Lung (tissue), 12 donors: ENCODE data around the gene TMEM8B. TPM values are rescaled to one million over a fixed set of nuclear protein-coding genes. Genes with fewer than 3 reads are reported as not detected.

ENCODE experiments used
- ATAC-seq: fragments of 200-7000 bp; cut with Tn5 transposase; one replicate; pipeline ENCODE4 v1.9.1; 2020; ENCODE audit warnings: moderate number of reproducible peaks; ENCODE audit not compliant: insufficient read depth, low FRiP score
- DNase-seq, 3 donors: peaks; one replicate each; pipeline ENCODE4 v3.0.0-alpha.2; 2013 to 2017
- H3K27ac ChIP-seq, 2 donors: one replicate each; pipeline ENCODE4 v1.5.1; 2013; ENCODE audit warnings: mild to moderate bottlenecking in 2 of 2, moderate library complexity in 2 of 2, control low read depth in 1 of 2, inconsistent platforms in 1 of 2, low read depth in 1 of 2, low read length in 1 of 2
- H3K27me3 ChIP-seq, 3 donors: one replicate each; pipeline ENCODE4 v1.5.1; 2013; ENCODE audit warnings: low read length in 2 of 3; ENCODE audit not compliant: control insufficient read depth in 3 of 3, insufficient read depth in 3 of 3
- H3K36me3 ChIP-seq, 4 donors: one replicate each; pipeline ENCODE4 v1.5.1; 2013; ENCODE audit warnings: low read length in 4 of 4, mild to moderate bottlenecking in 1 of 4, moderate library complexity in 1 of 4; ENCODE audit not compliant: control insufficient read depth in 4 of 4, insufficient read depth in 4 of 4
- H3K4me1 ChIP-seq, 5 donors: one replicate each; pipeline ENCODE4 v1.5.1; 2013; ENCODE audit warnings: low read length in 5 of 5, mild to moderate bottlenecking in 2 of 5, moderate library complexity in 1 of 5; ENCODE audit not compliant: control insufficient read depth in 5 of 5, insufficient read depth in 5 of 5
- H3K4me3 ChIP-seq: one replicate; pipeline ENCODE4 v1.5.1; 2013; ENCODE audit warnings: mild to moderate bottlenecking, control low read depth, moderate library complexity
- H3K9ac ChIP-seq, 2 donors: one replicate each; pipeline ENCODE4 v1.5.1; 2013; ENCODE audit warnings: low read length in 2 of 2, control low read depth in 1 of 2; ENCODE audit not compliant: insufficient read depth in 1 of 2
- H3K9me3 ChIP-seq, 4 donors: one replicate each; pipeline ENCODE4 v1.5.1; 2013; ENCODE audit warnings: low read length in 3 of 4, mild to moderate bottlenecking in 1 of 4, moderate library complexity in 1 of 4; ENCODE audit not compliant: control insufficient read depth in 4 of 4, insufficient read depth in 3 of 4
- WGBS, 2 donors: extraction: QIAGEN DNeasy Blood & Tissue Kit; methylation state at CpG; one replicate each; pipeline ENCODE4 v1.1.7; 2013; 5-methylcytosine and 5-hydroxymethylcytosine counted together
- polyA plus RNA-seq, 2 donors: library from polyadenylated mRNA; stranded (reverse); fragments of 200-250 nt; gene quantifications; one replicate each; pipeline ENCODE4 v1.2.1, GENCODE V29; 2013
- total RNA-seq, 2 donors: library from RNA; depleted of rRNA in 1 of 2; stranded (reverse); fragments of >200 nt in 1 of 2; gene quantifications; one replicate each; pipeline ENCODE4 v1.2.1, GENCODE V29; 2014 to 2021
- TF ChIP-seq, protein P1 (sequence below): IDR thresholded peaks from 2 replicates; pipeline ENCODE4 v1.5.1; 2012; ENCODE audit warnings: mild to moderate bottlenecking; ENCODE audit errors: control extremely low read depth, extremely low read depth
- donor health status: control.
- donor health status: control.
- donor health status: Bipolar disorder and iron deficiency.
- donor health status: healthy.
- donor health status: DM: yes; HTN: yes; CAD: no.

The TMEM8B gene
- total and polyA plus RNA-seq, 4 donors: 6.3 to 13.1 (median 9.1) TPM

DNA sequence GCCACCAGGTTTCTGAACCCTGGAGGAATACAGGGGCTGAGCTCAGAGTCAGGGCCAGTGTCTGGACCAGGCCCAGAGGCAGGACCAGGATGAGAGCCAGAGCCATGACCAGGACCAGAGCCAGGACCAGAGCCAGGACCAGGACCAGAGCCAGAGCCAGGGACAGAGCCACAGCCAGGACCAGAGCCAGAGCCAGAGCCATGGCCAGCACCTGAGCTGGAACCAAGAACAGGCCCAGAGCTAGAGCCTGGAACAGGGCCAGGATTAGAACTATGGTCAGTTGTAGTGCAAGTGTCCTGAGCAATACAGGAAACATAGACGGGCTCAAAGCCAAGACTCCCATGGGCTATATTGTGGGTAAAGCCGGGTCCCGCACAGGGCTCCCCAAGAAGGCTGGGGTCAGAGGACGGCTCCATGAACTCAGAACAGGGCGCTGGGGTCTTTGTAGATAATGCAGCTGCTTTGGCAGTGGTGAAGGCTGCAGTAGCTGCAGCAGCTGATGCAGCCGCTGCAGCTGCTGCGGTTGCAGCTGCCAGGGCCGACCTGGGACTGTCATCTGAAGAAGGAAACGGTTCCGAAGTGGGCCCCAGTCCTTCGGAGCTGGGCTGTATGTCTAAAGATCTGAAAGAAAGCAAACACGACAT lies 17.5 kb upstream of the TMEM8B start:
- no peak overlapping the region for H3K9ac ChIP-seq
- H3K27ac ChIP-seq: peak overlapping the region; percentile 1 to 65
- peak in 1 of 3 donors; percentile 33 for DNase-seq
- H3K9me3 ChIP-seq: no peaks in the 10 kb centered on the region
- H3K27me3 ChIP-seq: no peaks in the 10 kb centered on the region
- peaks cover 0 to 25% (median 10%) of the 10 kb centered on the region in 4 donors for H3K36me3 ChIP-seq
- 11 to 12% methylated on average over 12 of the region's 12 CpGs for WGBS, 2 donors
- TF ChIP-seq, protein P1, sequence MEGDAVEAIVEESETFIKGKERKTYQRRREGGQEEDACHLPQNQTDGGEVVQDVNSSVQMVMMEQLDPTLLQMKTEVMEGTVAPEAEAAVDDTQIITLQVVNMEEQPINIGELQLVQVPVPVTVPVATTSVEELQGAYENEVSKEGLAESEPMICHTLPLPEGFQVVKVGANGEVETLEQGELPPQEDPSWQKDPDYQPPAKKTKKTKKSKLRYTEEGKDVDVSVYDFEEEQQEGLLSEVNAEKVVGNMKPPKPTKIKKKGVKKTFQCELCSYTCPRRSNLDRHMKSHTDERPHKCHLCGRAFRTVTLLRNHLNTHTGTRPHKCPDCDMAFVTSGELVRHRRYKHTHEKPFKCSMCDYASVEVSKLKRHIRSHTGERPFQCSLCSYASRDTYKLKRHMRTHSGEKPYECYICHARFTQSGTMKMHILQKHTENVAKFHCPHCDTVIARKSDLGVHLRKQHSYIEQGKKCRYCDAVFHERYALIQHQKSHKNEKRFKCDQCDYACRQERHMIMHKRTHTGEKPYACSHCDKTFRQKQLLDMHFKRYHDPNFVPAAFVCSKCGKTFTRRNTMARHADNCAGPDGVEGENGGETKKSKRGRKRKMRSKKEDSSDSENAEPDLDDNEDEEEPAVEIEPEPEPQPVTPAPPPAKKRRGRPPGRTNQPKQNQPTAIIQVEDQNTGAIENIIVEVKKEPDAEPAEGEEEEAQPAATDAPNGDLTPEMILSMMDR: no peak
- H3K4me3 ChIP-seq: peak overlapping the region; percentile 54
- no peak for ATAC-seq
- peaks cover 0 to 21% (median 9%) of the 10 kb centered on the region in 5 donors for H3K4me1 ChIP-seq

DNA sequence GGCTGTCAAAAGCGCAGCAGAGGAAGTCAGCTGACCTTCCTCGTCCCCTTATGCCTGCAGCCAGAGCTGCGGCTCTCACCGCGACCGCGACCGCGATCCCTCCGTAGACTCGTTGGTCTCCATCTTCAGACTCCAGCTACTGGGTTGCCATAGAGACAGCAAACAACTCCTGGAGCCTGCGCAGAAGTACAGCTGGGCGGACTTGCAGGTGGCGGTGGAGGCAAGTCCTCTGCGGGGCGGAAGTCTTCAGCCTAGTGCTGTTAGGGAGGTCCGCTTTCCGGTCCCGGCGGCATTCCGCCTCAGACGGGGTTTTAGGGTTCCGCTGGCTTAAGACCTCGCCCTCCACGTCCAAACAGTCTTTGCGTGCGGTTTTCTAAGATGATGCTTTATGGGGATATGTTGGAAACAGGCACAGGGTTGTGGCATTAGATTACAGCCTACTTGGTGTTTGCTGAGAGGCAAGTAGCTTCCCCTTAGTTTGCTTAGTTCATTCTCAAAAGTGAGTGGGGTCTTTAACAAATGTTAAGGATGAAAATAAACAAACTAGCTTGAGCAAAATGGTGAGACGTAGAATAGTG lies 16.9 kb upstream of the TMEM8B start, which contains the start of gene SPAG8:
SPAG8 (minus strand) TSS at position 238 of the 578 bp plus-strand sequence; CDS start at position 123, 115 bp downstream.
- 1% methylated on average over 28 of the region's 28 CpGs for WGBS, 2 donors
- no peaks in the 10 kb centered on the region for H3K27me3 ChIP-seq
- H3K4me1 ChIP-seq: peaks cover 0 to 21% (median 9%) of the 10 kb centered on the region in 5 donors
- no peaks in the 10 kb centered on the region for H3K9me3 ChIP-seq
- peak within 1 kb of the TSS; percentile 54 for H3K4me3 ChIP-seq
- peak within 1 kb of the TSS; percentile 65 to 88 for H3K27ac ChIP-seq
- H3K36me3 ChIP-seq: peaks cover 0 to 19% (median 8%) of the 10 kb centered on the region in 4 donors
- peak; percentile 95 to 98 (median 96) for DNase-seq
- TF ChIP-seq, protein P1: no peak
- peak; percentile 63 for ATAC-seq
- peak within 1 kb of the TSS in 1 of 2 donors; percentile 51 for H3K9ac ChIP-seq

DNA sequence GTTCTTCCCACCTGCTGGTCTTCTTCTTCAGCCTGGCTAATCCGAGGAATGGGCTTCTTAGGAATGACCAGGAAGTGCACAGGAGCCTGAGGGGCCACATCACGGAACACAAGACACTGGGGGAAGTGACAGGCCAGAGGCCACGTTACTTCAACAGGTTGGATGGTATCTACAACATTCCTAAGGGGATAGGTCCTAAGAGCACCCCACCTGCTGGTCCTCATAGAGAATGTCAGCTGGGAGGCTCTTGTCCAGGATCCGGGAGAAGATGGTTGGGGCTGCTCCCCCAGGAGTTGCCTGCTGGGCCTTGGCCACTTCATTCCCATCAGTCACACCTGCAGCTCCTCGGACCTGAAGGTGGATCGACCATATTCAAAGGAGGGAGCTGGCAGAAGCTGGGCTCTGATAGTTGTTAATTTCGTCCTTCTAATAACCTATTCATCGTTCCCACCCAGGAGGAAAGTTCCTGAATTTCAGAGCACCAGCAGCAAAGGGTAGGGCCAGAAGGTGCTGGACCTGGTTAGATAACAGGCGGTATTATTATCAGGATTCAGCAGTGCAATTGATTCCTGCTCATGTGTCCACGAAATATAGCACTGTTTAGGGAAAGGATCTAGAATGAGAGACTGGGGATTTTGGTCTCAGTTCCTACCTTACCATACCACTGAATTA lies 15.5 kb upstream of the TMEM8B start:
- ATAC-seq (no peak), DNase-seq (no peak)
- H3K27ac ChIP-seq: peak overlapping the region; percentile 38 to 92
- WGBS, 2 donors: 79 to 87% methylated on average over 10 of the region's 10 CpGs
- peaks cover 0 to 21% (median 9%) of the 10 kb centered on the region in 5 donors for H3K4me1 ChIP-seq
- H3K4me3 ChIP-seq: no peak overlapping the region
- H3K27me3 ChIP-seq: no peaks in the 10 kb centered on the region
- TF ChIP-seq, protein P1: no peak
- H3K9ac ChIP-seq: peak overlapping the region in 1 of 2 donors; percentile 51
- peaks cover 0 to 8% (median 5%) of the 10 kb centered on the region in 4 donors for H3K36me3 ChIP-seq
- H3K9me3 ChIP-seq: no peaks in the 10 kb centered on the region
